NB4 (cell line): Measurements from ENCODE around the gene MB21D2.

Experiments
- DNase-seq: peaks from one replicate; pipeline ENCODE4 v3.0.0; 2010; ENCODE audit warnings: low read depth
- H3K4me3 ChIP-seq: one replicate; pipeline ENCODE4 v1.5.1; 2011; ENCODE audit warnings: mild to moderate bottlenecking, low read depth, low read length, moderate library complexity
- MYC ChIP-seq: IDR thresholded peaks from 2 replicates; pipeline ENCODE4 v1.6.1; 2011; ENCODE audit warnings: low read depth, low read length
- POLR2A ChIP-seq: IDR thresholded peaks from 2 replicates; pipeline ENCODE4 v1.6.1; 2011; ENCODE audit warnings: mild to moderate bottlenecking; ENCODE audit not compliant: insufficient read length; ENCODE audit errors: extremely low read depth
- TF ChIP-seq, protein P1 (sequence below): IDR thresholded peaks from one replicate; pipeline ENCODE4 v1.5.1; 2012; ENCODE audit warnings: low read depth, low read length
- TF ChIP-seq, protein P2 (sequence below): IDR thresholded peaks from 2 replicates; pipeline ENCODE4 v1.6.1; 2011; ENCODE audit warnings: low read depth, low read length

Gene MB21D2

GRCh38 chr3:192915304-192915703, 2.4 kb downstream of the MB21D2 start:
- TF ChIP-seq, protein P1, sequence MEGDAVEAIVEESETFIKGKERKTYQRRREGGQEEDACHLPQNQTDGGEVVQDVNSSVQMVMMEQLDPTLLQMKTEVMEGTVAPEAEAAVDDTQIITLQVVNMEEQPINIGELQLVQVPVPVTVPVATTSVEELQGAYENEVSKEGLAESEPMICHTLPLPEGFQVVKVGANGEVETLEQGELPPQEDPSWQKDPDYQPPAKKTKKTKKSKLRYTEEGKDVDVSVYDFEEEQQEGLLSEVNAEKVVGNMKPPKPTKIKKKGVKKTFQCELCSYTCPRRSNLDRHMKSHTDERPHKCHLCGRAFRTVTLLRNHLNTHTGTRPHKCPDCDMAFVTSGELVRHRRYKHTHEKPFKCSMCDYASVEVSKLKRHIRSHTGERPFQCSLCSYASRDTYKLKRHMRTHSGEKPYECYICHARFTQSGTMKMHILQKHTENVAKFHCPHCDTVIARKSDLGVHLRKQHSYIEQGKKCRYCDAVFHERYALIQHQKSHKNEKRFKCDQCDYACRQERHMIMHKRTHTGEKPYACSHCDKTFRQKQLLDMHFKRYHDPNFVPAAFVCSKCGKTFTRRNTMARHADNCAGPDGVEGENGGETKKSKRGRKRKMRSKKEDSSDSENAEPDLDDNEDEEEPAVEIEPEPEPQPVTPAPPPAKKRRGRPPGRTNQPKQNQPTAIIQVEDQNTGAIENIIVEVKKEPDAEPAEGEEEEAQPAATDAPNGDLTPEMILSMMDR: no peak
- TF ChIP-seq POLR2A: no peak
- TF ChIP-seq MYC: no peak
- TF ChIP-seq, protein P2, sequence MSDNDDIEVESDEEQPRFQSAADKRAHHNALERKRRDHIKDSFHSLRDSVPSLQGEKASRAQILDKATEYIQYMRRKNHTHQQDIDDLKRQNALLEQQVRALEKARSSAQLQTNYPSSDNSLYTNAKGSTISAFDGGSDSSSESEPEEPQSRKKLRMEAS: no peak
- no peak overlapping the region for H3K4me3 ChIP-seq
- DNase-seq: peak; percentile 25

DNA sequence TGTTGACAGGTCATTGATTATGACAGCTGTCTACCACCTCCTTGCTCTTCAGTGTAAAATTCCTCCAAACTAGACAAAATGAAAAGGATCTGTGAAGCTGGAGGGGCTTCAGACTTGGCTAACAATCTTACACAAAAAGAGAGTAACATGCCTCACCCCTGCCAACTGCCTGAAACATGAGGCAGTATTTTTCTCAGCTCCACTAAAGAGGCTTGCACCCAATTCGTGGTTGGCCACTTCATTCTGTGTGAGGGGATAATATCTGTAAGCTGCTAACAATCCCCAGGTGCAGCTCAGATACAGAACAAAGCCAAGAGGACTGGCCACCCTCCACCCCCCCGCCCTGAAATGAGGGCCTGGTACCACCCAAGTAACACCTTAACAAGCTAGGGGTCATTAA, 2.8 kb downstream of the MB21D2 start:
- H3K4me3 ChIP-seq: no peak overlapping the region
- TF ChIP-seq, protein P2: no peak
- TF ChIP-seq, protein P1: no peak
- TF ChIP-seq MYC (no peak), POLR2A (no peak)
- DNase-seq: no peak

- no peak overlapping the region for H3K4me3 ChIP-seq
- no peak for TF ChIP-seq MYC
- TF ChIP-seq, protein P1: no peak
- DNase-seq: no peak
These were observed 4.1 kb downstream of the MB21D2 start for GRCh38 chr3:192913540-192913939.

- TF ChIP-seq MYC (no peak), POLR2A (no peak)
- TF ChIP-seq, protein P1: no peak
- TF ChIP-seq, protein P2: no peak
- DNase-seq: no peak
- no peak overlapping the region for H3K4me3 ChIP-seq
These were observed 6.4 kb downstream of the MB21D2 start for GRCh38 chr3:192911293-192911692.

GRCh38 chr3:192907784-192908183, 9.9 kb downstream of the MB21D2 start:
- H3K4me3 ChIP-seq: no peak overlapping the region
- no peak for DNase-seq
- TF ChIP-seq POLR2A (no peak), MYC (no peak)
- TF ChIP-seq, protein P2: no peak
- TF ChIP-seq, protein P1: no peak

- no peak for TF ChIP-seq POLR2A
- TF ChIP-seq MYC: no peak
- TF ChIP-seq, protein P1: no peak
- TF ChIP-seq, protein P2: no peak
- no peak for DNase-seq
- no peak overlapping the region for H3K4me3 ChIP-seq
These were observed 10.7 kb downstream of the MB21D2 start for GRCh38 chr3:192906940-192907339.
